H1 (cell line): ENCODE measurements around the gene NTN1. TPM values are rescaled to one million over a fixed set of nuclear protein-coding genes. Genes with fewer than 3 reads are reported as not detected.

Experiments
- CTCF ChIA-PET: fragments of 300-600 bp; sonication (Branson Sonifier 250); formaldehyde crosslinking; loops from one replicate; lab custom pipeline; 2021; ENCODE audit not compliant: partially characterized antibody; lab: Charles Lee
- POLR2A ChIA-PET: fragments of 300-600 bp; sonication (Branson Sonifier 250); formaldehyde crosslinking; loops from one replicate; lab custom pipeline; 2021; ENCODE audit warnings: inconsistent platforms; ENCODE audit not compliant: partially characterized antibody; lab: Charles Lee
- DNase-seq, 2 experiments: peaks; one replicate each; pipeline versions ENCODE4 v3.0.0 to v3.0.0-alpha.2; 2010 to 2022; ENCODE audit warnings: low spot score in 2 of 2, low read depth in 1 of 2, mixed read lengths in 1 of 2
- FAIRE-seq: peaks from 2 replicates; lab custom pipeline; 2011; peaks lifted over from hg19 to GRCh38; lab: Jason Lieb, UNC
- H2AFZ ChIP-seq: 2 replicates; pipeline ENCODE4 v1.8.1; 2012; ENCODE audit warnings: low read length, inconsistent platforms
- H2AK5ac ChIP-seq: 2 replicates; pipeline ENCODE4 v1.6.1; 2013; ENCODE audit warnings: low read depth, low read length
- H2BK120ac ChIP-seq: replicated peaks from 2 replicates; pipeline ENCODE3; 2013; ENCODE audit warnings: low read depth, low read length, inconsistent platforms
- H2BK12ac ChIP-seq: 2 replicates; pipeline ENCODE4 v1.6.1; 2013; ENCODE audit warnings: low read depth, low read length
- H2BK15ac ChIP-seq: 2 replicates; pipeline ENCODE4 v1.6.1; 2013; ENCODE audit warnings: low read length
- H2BK20ac ChIP-seq: 2 replicates; pipeline ENCODE4 v1.6.1; 2013; ENCODE audit warnings: low read length
- H2BK5ac ChIP-seq: 2 replicates; pipeline ENCODE4 v1.6.1; 2013; ENCODE audit warnings: low read depth, low read length
- H3K14ac ChIP-seq: 2 replicates; pipeline ENCODE4 v1.6.1; 2013; ENCODE audit warnings: inconsistent platforms; ENCODE audit not compliant: insufficient read length
- H3K18ac ChIP-seq: 2 replicates; pipeline ENCODE4 v1.6.1; 2013; ENCODE audit warnings: low read length; ENCODE audit errors: extremely low read depth
- H3K23ac ChIP-seq: 2 replicates; pipeline ENCODE4 v1.6.1; 2013; ENCODE audit warnings: inconsistent platforms; ENCODE audit not compliant: insufficient read length
- H3K23me2 ChIP-seq: 2 replicates; pipeline ENCODE4 v1.6.1; 2013; ENCODE audit warnings: low read depth, low read length
- H3K27ac ChIP-seq: 2 replicates; pipeline ENCODE4 v1.6.1; 2011; ENCODE audit warnings: low read depth, low read length, inconsistent platforms
- H3K27me3 ChIP-seq, 4 experiments: replicated peaks in 1 of 4; 1 replicate in 1 of 4; 2 replicates in 3 of 4; pipeline versions ENCODE4 v1.6.1 to v1.8.1; 2011 to 2013; ENCODE audit warnings: low read length in 3 of 4, mild to moderate bottlenecking in 3 of 4, inconsistent platforms in 2 of 4, mixed read lengths in 2 of 4, moderate library complexity in 1 of 4; ENCODE audit not compliant: control insufficient read depth in 3 of 4, insufficient read depth in 3 of 4; ENCODE audit errors: extremely low read depth in 1 of 4
- H3K36me3 ChIP-seq, 4 experiments: 2 replicates each; pipeline versions ENCODE4 v1.6.1 to v1.8.1; 2011 to 2013; ENCODE audit warnings: mild to moderate bottlenecking in 4 of 4, low read length in 3 of 4, moderate library complexity in 2 of 4, control low read depth in 1 of 4, inconsistent platforms in 1 of 4; ENCODE audit not compliant: insufficient read depth in 4 of 4, control insufficient read depth in 2 of 4
- H3K4ac ChIP-seq: replicated peaks from 2 replicates; pipeline ENCODE3; 2013; ENCODE audit warnings: low read length, low read depth, mixed read lengths, inconsistent platforms; ENCODE audit not compliant: insufficient read length
- H3K4me1 ChIP-seq, 4 experiments: replicated peaks in 1 of 4; 1 replicate in 1 of 4; 2 replicates in 3 of 4; pipeline versions ENCODE4 v1.6.1 to v1.8.1; 2011 to 2013; ENCODE audit warnings: low read length in 3 of 4, inconsistent platforms in 2 of 4, mixed read lengths in 1 of 4; ENCODE audit not compliant: insufficient read depth in 4 of 4, control insufficient read depth in 3 of 4
- H3K4me2 ChIP-seq, 2 experiments: 2 replicates each; pipeline versions ENCODE4 v1.6.1 to v1.8.1; 2011 to 2013; ENCODE audit warnings: low read depth in 2 of 2, low read length in 2 of 2, control low read depth in 1 of 2, inconsistent platforms in 1 of 2, mild to moderate bottlenecking in 1 of 2; ENCODE audit not compliant: insufficient read depth in 1 of 2
- H3K4me3 ChIP-seq, 4 experiments: fragments of 200-600, 300-600 bp in 1 of 4; sonication (generic), shearing (Covaris generic), sonication (Bioruptor Twin) in 1 of 4; 2 replicates each; pipeline versions ENCODE4 v1.5.1 to v1.8.1; 2011 to 2016; ENCODE audit warnings: low read length in 4 of 4, low read depth in 3 of 4, control low read depth in 2 of 4, inconsistent platforms in 2 of 4, mild to moderate bottlenecking in 2 of 4, mixed read lengths in 1 of 4, moderate library complexity in 1 of 4; ENCODE audit not compliant: insufficient read depth in 2 of 4; ENCODE audit errors: extremely low read depth in 1 of 4
- H3K56ac ChIP-seq: replicated peaks from 2 replicates; pipeline ENCODE3; 2013; ENCODE audit warnings: low read depth, mild to moderate bottlenecking, mixed read lengths, low read length, inconsistent platforms; ENCODE audit not compliant: insufficient read length
- H3K79me1 ChIP-seq: 2 replicates; pipeline ENCODE4 v1.6.1; 2013; ENCODE audit warnings: low read depth, low read length, control low read depth
- H3K79me2 ChIP-seq, 2 experiments: 2 replicates each; pipeline versions ENCODE4 v1.6.1 to v1.8.1; 2012 to 2013; ENCODE audit warnings: low read length in 2 of 2, mild to moderate bottlenecking in 2 of 2, inconsistent platforms in 1 of 2; ENCODE audit not compliant: insufficient read depth in 2 of 2, control insufficient read depth in 1 of 2
- H3K9ac ChIP-seq, 4 experiments: replicated peaks in 1 of 4; 1 replicate in 1 of 4; 2 replicates in 3 of 4; pipeline versions ENCODE4 v1.6.1 to v1.8.1; 2011 to 2013; ENCODE audit warnings: low read depth in 3 of 4, low read length in 3 of 4, control low read depth in 2 of 4, mild to moderate bottlenecking in 2 of 4, moderate library complexity in 2 of 4, inconsistent platforms in 1 of 4; ENCODE audit errors: extremely low read depth in 1 of 4
- H3K9me3 ChIP-seq, 2 experiments: 2 replicates each; pipeline versions ENCODE4 v1.6.1 to v1.8.1; 2012 to 2013; ENCODE audit warnings: mild to moderate bottlenecking in 2 of 2, moderate library complexity in 2 of 2, control low read depth in 1 of 2, inconsistent platforms in 1 of 2, low read depth in 1 of 2, low read length in 1 of 2, mixed read lengths in 1 of 2; ENCODE audit not compliant: insufficient read depth in 2 of 2
- H4K20me1 ChIP-seq, 2 experiments: replicated peaks in 1 of 2; 2 replicates each; pipeline versions ENCODE3 to v1.8.1; 2011 to 2013; ENCODE audit warnings: inconsistent platforms in 2 of 2, low read length in 2 of 2, mild to moderate bottlenecking in 1 of 2; ENCODE audit not compliant: insufficient read depth in 2 of 2, control insufficient read depth in 1 of 2
- H4K5ac ChIP-seq: 2 replicates; pipeline ENCODE4 v1.6.1; 2013; ENCODE audit warnings: low read length, low read depth, mixed read lengths, inconsistent platforms; ENCODE audit not compliant: insufficient read length
- H4K8ac ChIP-seq: 2 replicates; pipeline ENCODE4 v1.8.0; 2013; ENCODE audit warnings: mild to moderate bottlenecking, moderate library complexity, low read length, inconsistent platforms; ENCODE audit not compliant: insufficient read depth; ENCODE audit errors: extremely low read depth
- H4K91ac ChIP-seq: replicated peaks from 2 replicates; pipeline ENCODE3; 2013; ENCODE audit warnings: low read length, mixed read lengths, inconsistent platforms; ENCODE audit not compliant: insufficient read length
- CBX5 ChIP-seq: fragments of 300-800, 300-1000 bp; sonication (generic); IDR thresholded peaks from 2 replicates; pipeline ENCODE4 v1.7.1; 2016; ENCODE audit warnings: antibody characterized with exemption, low read length, low read depth
- CBX8 ChIP-seq: fragments of 300-800, 300-1000 bp; sonication (generic); IDR thresholded peaks from 2 replicates; pipeline ENCODE4 v1.7.1; 2016; ENCODE audit warnings: low read depth, low read length, borderline replicate concordance
- CTBP2 ChIP-seq: IDR thresholded peaks from 2 replicates; pipeline ENCODE4 v1.7.0; 2011; ENCODE audit warnings: borderline replicate concordance, mild to moderate bottlenecking, moderate library complexity, mixed read lengths, low read length; ENCODE audit not compliant: insufficient read depth, insufficient read length
- FOSL1 ChIP-seq: IDR thresholded peaks from 2 replicates; pipeline ENCODE4 v1.6.1; 2011; ENCODE audit warnings: mild to moderate bottlenecking, low read depth, low read length, moderate library complexity; ENCODE audit not compliant: insufficient read depth
- GABPA ChIP-seq: IDR thresholded peaks from 2 replicates; pipeline ENCODE4 v1.6.1; 2011; ENCODE audit warnings: mild to moderate bottlenecking, low read length, moderate library complexity, borderline replicate concordance; ENCODE audit not compliant: insufficient read depth
- GTF2F1 ChIP-seq: IDR thresholded peaks from 2 replicates; pipeline ENCODE4 v1.6.1; 2012; ENCODE audit warnings: low read depth, low read length, improper control_type of control experiment, borderline replicate concordance
- KDM1A ChIP-seq: fragments of 200-600, 300-600 bp; sonication (generic); IDR thresholded peaks from 2 replicates; pipeline ENCODE4 v1.7.1; 2016; ENCODE audit warnings: mild to moderate bottlenecking, low read length, borderline replicate concordance
- NRF1 ChIP-seq: IDR thresholded peaks from 2 replicates; pipeline ENCODE4 v1.6.1; 2011; ENCODE audit warnings: mild to moderate bottlenecking, low read depth, low read length, improper control_type of control experiment
- PHF8 ChIP-seq: fragments of 200-600 bp; sonication (generic); conservative IDR thresholded peaks from 2 replicates; pipeline ENCODE4 v1.7.1; 2012; ENCODE audit warnings: low read depth, mild to moderate bottlenecking, inconsistent platforms, low read length, moderate library complexity
- POLR2A ChIP-seq, 2 experiments: IDR thresholded peaks; 1 replicate in 1 of 2; 2 replicates in 1 of 2; pipeline ENCODE4 v1.6.1; 2011; ENCODE audit warnings: low read depth in 2 of 2, low read length in 2 of 2, mild to moderate bottlenecking in 2 of 2; ENCODE audit errors: control extremely low read depth in 1 of 2
- POLR2AphosphoS5 ChIP-seq: IDR thresholded peaks from 2 replicates; pipeline ENCODE4 v1.6.1; 2011; ENCODE audit warnings: low read depth, low read length
- SAP30 ChIP-seq: fragments of 300-600 bp; sonication (generic); IDR thresholded peaks from 2 replicates; pipeline ENCODE4 v1.7.1; 2012; ENCODE audit warnings: low read length, moderate library complexity, mild to moderate bottlenecking, inconsistent platforms; ENCODE audit not compliant: insufficient read depth, insufficient replicate concordance
- polyA plus RNA-seq, 7 experiments: library from polyadenylated mRNA; depleted of rRNA in 3 of 7; stranded (reverse) in 5 of 7; unstranded in 2 of 7; fragments of >200 nt in 5 of 7; fragments of 200-250 nt in 2 of 7; gene quantifications; 1 replicate in 5 of 7; 2 replicates in 1 of 7; 4 replicates in 1 of 7; pipeline versions ENCODE4 v1.2.1 to v1.2.3, GENCODE V29; 2011 to 2013; ENCODE audit warnings: missing spikeins in 2 of 7, mixed read lengths in 2 of 7
- total RNA-seq: library from RNA; stranded (reverse); fragmentation: NEBNext Ultra II Directional; extraction: Animal tissue kit (Norgen Biotek cat#: 25700); gene quantifications from 2 replicates; pipeline ENCODE4 v1.2.1, GENCODE V29; 2021
- TF ChIP-seq, protein P1 (sequence below): IDR thresholded peaks from 2 replicates; pipeline ENCODE4 v1.6.1; 2011; ENCODE audit warnings: low read length, improper control_type of control experiment
- TF ChIP-seq, protein P2 (sequence below): IDR thresholded peaks from 2 replicates; pipeline ENCODE4 v1.6.1; 2012; ENCODE audit warnings: inconsistent platforms

Gene NTN1
- total and polyA plus RNA-seq, 2 of the 8 experiments (the other 6 are each of a cell fraction or from before 2014, with no cell fraction given), result 2.0 to 2.3 TPM

DNA sequence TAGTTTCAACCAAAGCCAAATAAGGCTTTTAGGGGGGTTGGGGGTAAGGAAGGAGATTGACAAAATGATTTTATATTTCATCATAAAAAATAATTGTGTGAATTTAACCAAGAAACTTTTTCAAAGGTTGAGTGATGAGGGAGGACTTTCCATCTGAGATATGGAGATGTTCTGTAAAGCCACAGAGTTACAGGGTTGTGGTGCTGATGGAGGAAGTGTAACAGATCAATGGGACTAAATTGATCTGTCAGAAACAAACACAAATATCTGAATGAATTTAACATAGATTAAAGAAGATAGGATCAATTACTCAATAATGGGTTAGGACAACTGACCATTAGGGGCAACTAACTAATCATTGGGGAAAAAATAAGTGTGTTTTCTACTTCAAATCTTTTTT, 41.6 kb upstream of the NTN1 start:
- H2BK120ac ChIP-seq, result no peak overlapping the region
- H3K36me3 ChIP-seq, result no peaks in the 10 kb centered on the region
- no peak overlapping the region for H3K27ac ChIP-seq
- H3K4ac ChIP-seq, result no peak overlapping the region
- no peak overlapping the region for H3K14ac ChIP-seq
- no peak overlapping the region for H3K4me2 ChIP-seq
- no peak overlapping the region for H3K23ac ChIP-seq
- no peaks in the 10 kb centered on the region for H3K9me3 ChIP-seq
- H4K20me1 ChIP-seq, result no peaks in the 10 kb centered on the region
- no peak overlapping the region for H3K9ac ChIP-seq
- H3K27me3 ChIP-seq, result no peaks in the 10 kb centered on the region
- no peak overlapping the region for H2AK5ac ChIP-seq
- no peak overlapping the region for H4K5ac ChIP-seq
- TF ChIP-seq CBX8 (no peak), CBX5 (no peak), GTF2F1 (no peak), NRF1 (no peak), FOSL1 (no peak), PHF8 (no peak), CTBP2 (no peak), POLR2AphosphoS5 (no peak), GABPA (no peak), SAP30 (no peak), POLR2A (IDR thresholded peaks at IDR 0.05; ENCODE audit: control extremely low read depth in 1 of 2, low read depth in 2 of 2, low read length in 2 of 2) (no peak), KDM1A (no peak)
- TF ChIP-seq, protein P1, sequence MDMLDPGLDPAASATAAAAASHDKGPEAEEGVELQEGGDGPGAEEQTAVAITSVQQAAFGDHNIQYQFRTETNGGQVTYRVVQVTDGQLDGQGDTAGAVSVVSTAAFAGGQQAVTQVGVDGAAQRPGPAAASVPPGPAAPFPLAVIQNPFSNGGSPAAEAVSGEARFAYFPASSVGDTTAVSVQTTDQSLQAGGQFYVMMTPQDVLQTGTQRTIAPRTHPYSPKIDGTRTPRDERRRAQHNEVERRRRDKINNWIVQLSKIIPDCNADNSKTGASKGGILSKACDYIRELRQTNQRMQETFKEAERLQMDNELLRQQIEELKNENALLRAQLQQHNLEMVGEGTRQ, result no peak
- TF ChIP-seq, protein P2, sequence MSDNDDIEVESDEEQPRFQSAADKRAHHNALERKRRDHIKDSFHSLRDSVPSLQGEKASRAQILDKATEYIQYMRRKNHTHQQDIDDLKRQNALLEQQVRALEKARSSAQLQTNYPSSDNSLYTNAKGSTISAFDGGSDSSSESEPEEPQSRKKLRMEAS, result no peak
- FAIRE-seq (no peak), DNase-seq (no peak)
- no peak overlapping the region for H2AFZ ChIP-seq
- H3K23me2 ChIP-seq, result no peaks in the 10 kb centered on the region
- H4K8ac ChIP-seq, result no peak overlapping the region
- ChIA-PET CTCF (no interaction called here), POLR2A (no interaction called here)
- no peak overlapping the region for H2BK5ac ChIP-seq
- H4K91ac ChIP-seq, result no peak overlapping the region
- no peak overlapping the region for H2BK20ac ChIP-seq
- no peak overlapping the region for H3K18ac ChIP-seq
- H2BK15ac ChIP-seq, result no peak overlapping the region
- H3K79me2 ChIP-seq, result no peaks in the 10 kb centered on the region
- no peaks in the 10 kb centered on the region for H3K4me1 ChIP-seq
- H2BK12ac ChIP-seq, result no peak overlapping the region
- H3K79me1 ChIP-seq, result no peaks in the 10 kb centered on the region
- no peak overlapping the region for H3K56ac ChIP-seq
- no peak overlapping the region for H3K4me3 ChIP-seq
